HCT116 (cell line): ENCODE measurements around the gene PASD1. TPM values are rescaled to one million over a fixed set of nuclear protein-coding genes. Genes with fewer than 3 reads are reported as not detected.

ENCODE experiments used
- ATAC-seq: fragments of 200-7000 bp; cut with Tn5 transposase; 2 replicates; pipeline ENCODE4 v1.9.1; 2020; ENCODE audit warnings: mild to moderate bottlenecking, moderate library complexity
- BruUV-seq: library from RNA; stranded (reverse); fragments of 400-500 nt; replicated peaks from 2 replicates; lab custom pipeline; 2021; lab: Mats Ljungman, UMichigan
- CTCF ChIA-PET: fragments of 300-600 bp; sonication (Branson Sonifier 250); formaldehyde crosslinking; loops from one replicate; lab custom pipeline; 2021; ENCODE audit warnings: antibody characterized with exemption; lab: Charles Lee
- POLR2A ChIA-PET: fragments of 300-600, 350-600 bp; sonication (Branson Sonifier 250); formaldehyde crosslinking; loops from one replicate; lab custom pipeline; 2021; ENCODE audit warnings: antibody characterized with exemption; lab: Charles Lee
- RAD21 ChIA-PET, 2 experiments: fragments of 300-600 bp; sonication (Branson Sonifier 250); formaldehyde crosslinking; loops; one replicate each; lab custom pipeline; 2023; ENCODE audit warnings: low total read pairs in 2 of 2; ENCODE audit not compliant: uncharacterized antibody in 2 of 2, unreplicated experiment in 2 of 2, low non-redundant PET in 1 of 2; lab: Charles Lee
- DNase-seq: peaks from one replicate; pipeline ENCODE4 v3.0.0-alpha.2; 2010; ENCODE audit warnings: low read depth, low spot score
- H2AFZ ChIP-seq: fragments of 200-600 bp; shearing (Covaris generic), sonication (generic); 2 replicates; pipeline ENCODE4 v1.6.1; 2017; ENCODE audit warnings: low read depth, mixed run types, mixed read lengths, antibody characterized with exemption, low read length; ENCODE audit not compliant: poor library complexity, severe bottlenecking
- H3K27ac ChIP-seq: 2 replicates; pipeline ENCODE4 v1.5.1; 2012; ENCODE audit warnings: low read depth, low read length
- H3K27me3 ChIP-seq: fragments of 200-600 bp; sonication (generic); 2 replicates; pipeline ENCODE4 v1.6.1; 2016; ENCODE audit warnings: mixed run types, low read length, mixed read lengths; ENCODE audit not compliant: insufficient read depth
- H3K36me3 ChIP-seq, 2 experiments: fragments of 200-500 bp in 1 of 2; fragments of 200-600 bp in 1 of 2; sonication (Bioruptor generic) in 1 of 2; sonication (generic) in 1 of 2; 2 replicates each; pipeline versions ENCODE4 v1.5.1 to v1.6.1; 2014 to 2016; ENCODE audit warnings: low read length in 2 of 2, inconsistent platforms in 1 of 2, mixed read lengths in 1 of 2, mixed run types in 1 of 2; ENCODE audit not compliant: insufficient read depth in 2 of 2, control insufficient read depth in 1 of 2
- H3K4me1 ChIP-seq, 2 experiments: fragments of 200-600 bp in 1 of 2; sonication (generic) in 1 of 2; 2 replicates each; pipeline versions ENCODE4 v1.5.1 to v1.6.1; 2012 to 2017; ENCODE audit warnings: low read length in 2 of 2, inconsistent platforms in 1 of 2, mild to moderate bottlenecking in 1 of 2, mixed read lengths in 1 of 2, mixed run types in 1 of 2, moderate library complexity in 1 of 2; ENCODE audit not compliant: insufficient read depth in 2 of 2, control insufficient read depth in 1 of 2
- H3K4me2 ChIP-seq: fragments of 200-600 bp; sonication (generic); 2 replicates; pipeline ENCODE4 v1.6.1; 2017; ENCODE audit warnings: mixed run types, low read length, mixed read lengths
- H3K4me3 ChIP-seq, 2 experiments: fragments of 200-600 bp in 1 of 2; sonication (generic) in 1 of 2; replicated peaks in 1 of 2; 2 replicates each; pipeline ENCODE4 v1.5.1; 2011 to 2016; ENCODE audit warnings: low read length in 2 of 2, control low read depth in 1 of 2, low read depth in 1 of 2, mild to moderate bottlenecking in 1 of 2, mixed read lengths in 1 of 2, mixed run types in 1 of 2
- H3K79me2 ChIP-seq: fragments of 200-600 bp; sonication (generic); 2 replicates; pipeline ENCODE4 v1.6.1; 2017; ENCODE audit warnings: mild to moderate bottlenecking, mixed run types, low read length, moderate library complexity, mixed read lengths; ENCODE audit not compliant: insufficient read depth
- H3K9ac ChIP-seq: fragments of 200-600 bp; sonication (generic); 2 replicates; pipeline ENCODE4 v1.6.1; 2016; ENCODE audit warnings: low read length, mixed read lengths
- H3K9me2 ChIP-seq: fragments of 200-600 bp; sonication (generic), shearing (Covaris generic); 2 replicates; pipeline ENCODE4 v1.6.1; 2017; ENCODE audit warnings: mixed run types, mild to moderate bottlenecking, moderate library complexity; ENCODE audit not compliant: insufficient read depth
- H3K9me3 ChIP-seq, 2 experiments: fragments of 200-500 bp in 1 of 2; fragments of 200-600 bp in 1 of 2; sonication (Bioruptor generic) in 1 of 2; sonication (generic) in 1 of 2; 2 replicates each; pipeline ENCODE4 v1.6.1; 2014 to 2017; ENCODE audit warnings: low read length in 2 of 2, mixed read lengths in 2 of 2, inconsistent platforms in 1 of 2, low read depth in 1 of 2, mild to moderate bottlenecking in 1 of 2, mixed run types in 1 of 2, moderate library complexity in 1 of 2; ENCODE audit not compliant: control insufficient read depth in 1 of 2, insufficient read depth in 1 of 2
- H4K20me1 ChIP-seq: fragments of 200-600 bp; sonication (generic), shearing (Covaris generic); 2 replicates; pipeline ENCODE4 v1.6.1; 2017; ENCODE audit warnings: mixed run types, mild to moderate bottlenecking, moderate library complexity; ENCODE audit not compliant: insufficient read depth
- CBX3 ChIP-seq: IDR thresholded peaks from 2 replicates; pipeline ENCODE4 v1.6.1; 2012; ENCODE audit warnings: low read depth
- CEBPB ChIP-seq: IDR thresholded peaks from 2 replicates; pipeline ENCODE4 v1.6.1; 2012; ENCODE audit warnings: low read depth
- EGR1 ChIP-seq: IDR thresholded peaks from 2 replicates; pipeline ENCODE4 v1.6.1; 2012; ENCODE audit warnings: low read depth
- EZH2 ChIP-seq: fragments of 200-600 bp; sonication (generic); IDR thresholded peaks from 2 replicates; pipeline ENCODE4 v1.6.1; 2017; ENCODE audit warnings: antibody characterized with exemption, mixed run types
- EZH2phosphoT487 ChIP-seq: fragments of 200-600 bp; IDR thresholded peaks from 2 replicates; pipeline ENCODE4 v1.6.1; 2018; ENCODE audit warnings: antibody characterized with exemption, borderline replicate concordance
- JUND ChIP-seq: IDR thresholded peaks from 2 replicates; pipeline ENCODE4 v1.6.1; 2012
- POLR2A ChIP-seq: IDR thresholded peaks from 2 replicates; pipeline ENCODE4 v1.7.0; 2011; ENCODE audit warnings: borderline replicate concordance; ENCODE audit not compliant: insufficient read depth, insufficient read length; ENCODE audit errors: extremely low read depth
- POLR2AphosphoS5 ChIP-seq: IDR thresholded peaks from 2 replicates; pipeline ENCODE4 v1.6.1; 2011; ENCODE audit warnings: mild to moderate bottlenecking, low read depth, low read length, moderate library complexity
- RAD21 ChIP-seq: IDR thresholded peaks from 2 replicates; pipeline ENCODE4 v1.6.1; 2012; ENCODE audit warnings: low read depth, mild to moderate bottlenecking
- SIN3A ChIP-seq: IDR thresholded peaks from 2 replicates; pipeline ENCODE4 v1.6.1; 2012; ENCODE audit warnings: low read depth
- SRF ChIP-seq: IDR thresholded peaks from 2 replicates; pipeline ENCODE4 v1.6.1; 2012; ENCODE audit warnings: low read depth
- YY1 ChIP-seq: IDR thresholded peaks from 2 replicates; pipeline ENCODE4 v1.6.1; 2011; ENCODE audit warnings: low read length, low read depth, moderate library complexity, mild to moderate bottlenecking; ENCODE audit not compliant: insufficient replicate concordance; ENCODE audit errors: extremely low read depth
- ZFX ChIP-seq: fragments of 450-650 bp; IDR thresholded peaks from 2 replicates; pipeline ENCODE4 v1.6.1; 2017
- ZNF274 ChIP-seq: fragments of 200-500 bp; sonication (Bioruptor generic); IDR thresholded peaks from 2 replicates; pipeline ENCODE4 v1.6.1; 2014; ENCODE audit warnings: mild to moderate bottlenecking, low read depth, low read length, inconsistent platforms
- intact Hi-C: fragments of 100-400 bp; cut with micrococcal nuclease; formaldehyde crosslinking; loops from 2 replicates; pipeline ENCODE4 v1.10.0; 2022
- total RNA-seq: library from RNA; stranded (reverse); gene quantifications from one replicate; pipeline ENCODE4 v1.2.1, GENCODE V29; 2021; ENCODE audit not compliant: unreplicated experiment
- TF ChIP-seq, protein P1 (sequence below): IDR thresholded peaks from 2 replicates; pipeline ENCODE4 v1.6.1; 2012
- TF ChIP-seq, protein P2 (sequence below): IDR thresholded peaks from 2 replicates; pipeline ENCODE4 v1.6.1; 2012; ENCODE audit warnings: low read depth
- TF ChIP-seq, protein P3 (sequence below): IDR thresholded peaks from 2 replicates; pipeline ENCODE4 v1.6.1; 2012

Gene PASD1
- total RNA-seq, 1 experiment from 2014 or later = not detected

DNA sequence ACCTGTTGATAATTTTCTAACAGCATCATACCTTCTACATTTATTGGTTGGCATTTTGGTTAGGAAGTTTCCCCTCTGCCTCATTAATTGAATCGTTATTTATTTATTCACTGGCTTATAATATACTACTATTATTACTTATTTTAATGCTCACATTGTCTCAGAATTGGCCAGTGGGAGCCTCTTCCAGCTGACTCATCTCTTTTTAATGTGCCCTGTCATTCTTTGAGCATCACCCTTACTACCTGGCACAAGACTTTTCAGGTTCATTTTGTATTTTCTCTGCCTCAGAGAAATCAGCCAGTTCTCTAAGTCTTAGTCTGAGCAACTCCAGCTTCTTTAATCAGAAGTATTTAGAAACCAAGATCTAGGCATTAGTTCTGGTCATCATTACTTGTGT is 71.5 kb downstream of the PASD1 start:
- H3K9me3 ChIP-seq = no peaks in the 10 kb centered on the region
- intact Hi-C loops = no loop called here
- no peaks in the 10 kb centered on the region for H3K79me2 ChIP-seq
- no peak for TF ChIP-seq JUND
- TF ChIP-seq EZH2phosphoT487 = no peak
- TF ChIP-seq EGR1 = no peak
- no peak for TF ChIP-seq RAD21
- TF ChIP-seq ZFX = no peak
- no peak for TF ChIP-seq SRF
- TF ChIP-seq, protein P1, sequence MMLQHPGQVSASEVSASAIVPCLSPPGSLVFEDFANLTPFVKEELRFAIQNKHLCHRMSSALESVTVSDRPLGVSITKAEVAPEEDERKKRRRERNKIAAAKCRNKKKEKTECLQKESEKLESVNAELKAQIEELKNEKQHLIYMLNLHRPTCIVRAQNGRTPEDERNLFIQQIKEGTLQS = no peak
- TF ChIP-seq, protein P2, sequence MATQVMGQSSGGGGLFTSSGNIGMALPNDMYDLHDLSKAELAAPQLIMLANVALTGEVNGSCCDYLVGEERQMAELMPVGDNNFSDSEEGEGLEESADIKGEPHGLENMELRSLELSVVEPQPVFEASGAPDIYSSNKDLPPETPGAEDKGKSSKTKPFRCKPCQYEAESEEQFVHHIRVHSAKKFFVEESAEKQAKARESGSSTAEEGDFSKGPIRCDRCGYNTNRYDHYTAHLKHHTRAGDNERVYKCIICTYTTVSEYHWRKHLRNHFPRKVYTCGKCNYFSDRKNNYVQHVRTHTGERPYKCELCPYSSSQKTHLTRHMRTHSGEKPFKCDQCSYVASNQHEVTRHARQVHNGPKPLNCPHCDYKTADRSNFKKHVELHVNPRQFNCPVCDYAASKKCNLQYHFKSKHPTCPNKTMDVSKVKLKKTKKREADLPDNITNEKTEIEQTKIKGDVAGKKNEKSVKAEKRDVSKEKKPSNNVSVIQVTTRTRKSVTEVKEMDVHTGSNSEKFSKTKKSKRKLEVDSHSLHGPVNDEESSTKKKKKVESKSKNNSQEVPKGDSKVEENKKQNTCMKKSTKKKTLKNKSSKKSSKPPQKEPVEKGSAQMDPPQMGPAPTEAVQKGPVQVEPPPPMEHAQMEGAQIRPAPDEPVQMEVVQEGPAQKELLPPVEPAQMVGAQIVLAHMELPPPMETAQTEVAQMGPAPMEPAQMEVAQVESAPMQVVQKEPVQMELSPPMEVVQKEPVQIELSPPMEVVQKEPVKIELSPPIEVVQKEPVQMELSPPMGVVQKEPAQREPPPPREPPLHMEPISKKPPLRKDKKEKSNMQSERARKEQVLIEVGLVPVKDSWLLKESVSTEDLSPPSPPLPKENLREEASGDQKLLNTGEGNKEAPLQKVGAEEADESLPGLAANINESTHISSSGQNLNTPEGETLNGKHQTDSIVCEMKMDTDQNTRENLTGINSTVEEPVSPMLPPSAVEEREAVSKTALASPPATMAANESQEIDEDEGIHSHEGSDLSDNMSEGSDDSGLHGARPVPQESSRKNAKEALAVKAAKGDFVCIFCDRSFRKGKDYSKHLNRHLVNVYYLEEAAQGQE = no peak
- TF ChIP-seq CEBPB = no peak
- TF ChIP-seq YY1 = no peak
- no peak for TF ChIP-seq POLR2A
- no peak for TF ChIP-seq EZH2
- TF ChIP-seq POLR2AphosphoS5 = no peak
- TF ChIP-seq CBX3 = no peak
- no peak for TF ChIP-seq SIN3A
- TF ChIP-seq ZNF274 = no peak
- TF ChIP-seq, protein P3, sequence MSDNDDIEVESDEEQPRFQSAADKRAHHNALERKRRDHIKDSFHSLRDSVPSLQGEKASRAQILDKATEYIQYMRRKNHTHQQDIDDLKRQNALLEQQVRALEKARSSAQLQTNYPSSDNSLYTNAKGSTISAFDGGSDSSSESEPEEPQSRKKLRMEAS = no peak
- H3K9me2 ChIP-seq = no peaks in the 10 kb centered on the region
- H3K4me3 ChIP-seq = no peak overlapping the region
- no peak overlapping the region for H3K4me2 ChIP-seq
- no peaks in the 10 kb centered on the region for H3K36me3 ChIP-seq
- no peaks in the 10 kb centered on the region for H3K4me1 ChIP-seq
- DNase-seq = no peak
- no peak for ATAC-seq
- H3K27ac ChIP-seq = no peak overlapping the region
- H3K27me3 ChIP-seq = peaks cover 5% of the 10 kb centered on the region; the same call in 1 of the 2 replicates
- ChIA-PET POLR2A (no interaction called here), RAD21 (no interaction called here), CTCF (no interaction called here)
- no peak overlapping the region for H2AFZ ChIP-seq
- H3K9ac ChIP-seq = no peak overlapping the region
- H4K20me1 ChIP-seq = no peaks in the 10 kb centered on the region
- BruUV-seq = no TSS peak
